Measurements from ENCODE around the gene IL27RA.

DNA sequence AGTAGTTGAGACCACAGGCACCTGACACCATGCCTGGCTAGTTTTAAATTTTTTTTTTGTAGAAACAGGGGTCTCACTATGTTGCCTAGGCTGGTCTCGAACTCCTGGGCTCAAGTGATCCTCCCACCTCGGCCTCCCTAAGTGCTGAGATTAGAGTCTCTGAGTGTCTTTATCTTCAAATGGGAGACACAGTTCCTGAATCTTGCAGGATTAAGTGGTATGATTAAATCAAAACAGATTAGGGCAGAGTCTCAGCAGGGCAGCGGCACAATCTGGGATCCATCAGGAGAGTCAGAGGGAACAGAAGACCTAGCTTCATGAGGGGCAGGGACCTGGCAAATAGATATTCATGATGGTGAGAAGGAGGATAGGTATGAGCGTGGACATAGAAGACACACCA lies 2.7 kb upstream of the IL27RA start:
- TF ChIP-seq, protein P1, sequence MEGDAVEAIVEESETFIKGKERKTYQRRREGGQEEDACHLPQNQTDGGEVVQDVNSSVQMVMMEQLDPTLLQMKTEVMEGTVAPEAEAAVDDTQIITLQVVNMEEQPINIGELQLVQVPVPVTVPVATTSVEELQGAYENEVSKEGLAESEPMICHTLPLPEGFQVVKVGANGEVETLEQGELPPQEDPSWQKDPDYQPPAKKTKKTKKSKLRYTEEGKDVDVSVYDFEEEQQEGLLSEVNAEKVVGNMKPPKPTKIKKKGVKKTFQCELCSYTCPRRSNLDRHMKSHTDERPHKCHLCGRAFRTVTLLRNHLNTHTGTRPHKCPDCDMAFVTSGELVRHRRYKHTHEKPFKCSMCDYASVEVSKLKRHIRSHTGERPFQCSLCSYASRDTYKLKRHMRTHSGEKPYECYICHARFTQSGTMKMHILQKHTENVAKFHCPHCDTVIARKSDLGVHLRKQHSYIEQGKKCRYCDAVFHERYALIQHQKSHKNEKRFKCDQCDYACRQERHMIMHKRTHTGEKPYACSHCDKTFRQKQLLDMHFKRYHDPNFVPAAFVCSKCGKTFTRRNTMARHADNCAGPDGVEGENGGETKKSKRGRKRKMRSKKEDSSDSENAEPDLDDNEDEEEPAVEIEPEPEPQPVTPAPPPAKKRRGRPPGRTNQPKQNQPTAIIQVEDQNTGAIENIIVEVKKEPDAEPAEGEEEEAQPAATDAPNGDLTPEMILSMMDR (IDR thresholded peaks at IDR 0.05) = no peak
- TF ChIP-seq POLR2A (IDR thresholded peaks at IDR 0.05) (no peak), POLR2AphosphoS5 (IDR thresholded peaks at IDR 0.05; ENCODE audit: insufficient read depth in 1 of 2, low read depth in 1 of 2) (no peak)

All from vagina (tissue), 2 donors.